ENCODE results near the gene CARS2.

CARS2 gene

DNA sequence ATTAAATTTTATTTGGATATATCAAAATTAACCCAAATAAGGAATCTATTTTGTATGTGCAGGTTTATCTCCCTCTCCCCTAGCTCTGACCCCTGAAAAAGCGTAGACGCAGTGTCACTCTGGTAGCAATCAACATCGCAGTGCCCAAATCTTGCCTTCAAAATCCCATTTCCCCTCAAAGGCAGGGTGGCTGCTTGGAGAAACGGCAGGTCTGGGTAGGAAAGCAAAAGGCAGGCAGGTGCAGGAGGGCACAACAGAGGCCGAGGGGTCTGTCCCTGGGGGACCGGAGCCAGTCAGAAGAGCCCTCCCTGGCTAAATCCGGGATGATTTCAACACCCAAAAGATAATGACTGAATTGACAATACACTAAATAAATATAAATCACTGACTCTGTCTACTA lies 48.7 kb downstream of the CARS2 start:
- Histone ChIP-seq H3K36me3 (ENCODE audit: insufficient read depth) (no peaks in the 10 kb centered on the region), H3K27me3 (ENCODE audit: insufficient read depth, low read depth) (no peaks in the 10 kb centered on the region), H3K9ac (no peak overlapping the region), H3K27ac (no peak overlapping the region), H3K4me3 (IDR thresholded peaks at IDR 0.05; ENCODE audit: insufficient read depth, low read depth, low read length) (no peak overlapping the region), H4K20me1 (ENCODE audit: insufficient read depth) (no peaks in the 10 kb centered on the region), H3K4me1 (ENCODE audit: low read depth, poor library complexity, severe bottlenecking) (no peaks in the 10 kb centered on the region), H3K4me2 (no peak overlapping the region), H3K79me2 (ENCODE audit: insufficient read depth, low read depth) (no peaks in the 10 kb centered on the region), H2AFZ (ENCODE audit: low read depth) (no peak overlapping the region)
- no peak for TF ChIP-seq CTCF (conservative IDR thresholded peaks at IDR 0.05; ENCODE audit: low read depth, low read length)

- no peak for TF ChIP-seq CTCF (conservative IDR thresholded peaks at IDR 0.05; ENCODE audit: low read depth, low read length)
Observed at GRCh38 chr13:110653851-110654250, 52.1 kb downstream of the CARS2 start.

DNA sequence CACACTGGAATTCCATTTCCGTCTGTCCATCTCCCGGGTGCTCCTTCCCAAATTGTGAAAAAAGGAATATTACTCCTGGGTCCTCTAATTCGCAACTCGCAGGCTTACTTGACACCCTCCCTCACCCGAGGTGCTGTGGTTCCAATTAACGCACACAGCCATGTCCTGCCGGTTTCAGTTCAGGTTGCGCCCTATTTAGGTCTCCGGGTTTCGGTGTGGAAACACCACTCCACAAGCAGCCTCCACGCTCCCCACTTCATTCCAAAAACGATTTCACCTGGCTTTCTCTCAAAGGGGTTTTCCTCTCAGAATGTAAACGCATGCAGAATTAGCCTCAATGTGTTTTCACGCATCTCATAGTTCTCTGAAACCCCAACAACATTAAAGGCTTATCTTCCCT lies 52.6 kb downstream of the CARS2 start:
- no peaks in the 10 kb centered on the region for H3K79me2 ChIP-seq (ENCODE audit: insufficient read depth, low read depth)
- no peak overlapping the region for H3K27ac ChIP-seq
- no peaks in the 10 kb centered on the region for H4K20me1 ChIP-seq (ENCODE audit: insufficient read depth)
- H3K9ac ChIP-seq = no peak overlapping the region
- H3K27me3 ChIP-seq (ENCODE audit: insufficient read depth, low read depth) = no peaks in the 10 kb centered on the region
- no peak overlapping the region for H3K4me3 ChIP-seq (IDR thresholded peaks at IDR 0.05; ENCODE audit: insufficient read depth, low read depth, low read length)
- H3K4me1 ChIP-seq (ENCODE audit: low read depth, poor library complexity, severe bottlenecking) = no peaks in the 10 kb centered on the region
- no peak overlapping the region for H3K4me2 ChIP-seq
- no peak overlapping the region for H2AFZ ChIP-seq (ENCODE audit: low read depth)
- no peaks in the 10 kb centered on the region for H3K36me3 ChIP-seq (ENCODE audit: insufficient read depth)
- no peak for TF ChIP-seq CTCF (conservative IDR thresholded peaks at IDR 0.05; ENCODE audit: low read depth, low read length)

More at GRCh38 chr13:110653851-110654250, 52.1 kb downstream of the CARS2 start:
- Histone ChIP-seq H3K27me3 (ENCODE audit: insufficient read depth, low read depth) (no peaks in the 10 kb centered on the region), H4K20me1 (ENCODE audit: insufficient read depth) (no peaks in the 10 kb centered on the region), H3K4me3 (IDR thresholded peaks at IDR 0.05; ENCODE audit: insufficient read depth, low read depth, low read length) (no peak overlapping the region), H3K9ac (no peak overlapping the region), H3K4me1 (ENCODE audit: low read depth, poor library complexity, severe bottlenecking) (no peaks in the 10 kb centered on the region), H3K79me2 (ENCODE audit: insufficient read depth, low read depth) (no peaks in the 10 kb centered on the region), H3K36me3 (ENCODE audit: insufficient read depth) (no peaks in the 10 kb centered on the region), H3K27ac (no peak overlapping the region), H3K4me2 (no peak overlapping the region), H2AFZ (ENCODE audit: low read depth) (no peak overlapping the region)

DNA sequence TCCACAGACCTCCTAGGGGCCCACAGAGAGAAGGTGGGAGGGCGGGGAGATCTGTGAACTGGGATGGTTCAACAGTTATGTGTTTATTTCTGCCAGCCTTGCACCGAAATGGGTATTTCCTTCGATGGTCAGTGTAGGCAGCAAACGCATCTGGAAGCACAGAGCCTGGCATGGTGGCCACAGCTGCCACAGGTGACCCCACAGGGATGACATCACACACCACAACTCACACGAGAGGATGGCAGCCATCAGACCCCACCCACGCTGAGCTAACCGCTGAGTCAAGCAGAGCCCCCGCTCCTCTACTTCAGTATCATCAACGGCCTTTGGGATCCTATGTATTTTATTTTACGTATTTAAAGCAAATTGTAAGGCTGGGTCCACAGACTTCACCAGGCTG lies 53.2 kb downstream of the CARS2 start:
- Histone ChIP-seq H4K20me1 (ENCODE audit: insufficient read depth) (no peaks in the 10 kb centered on the region), H2AFZ (ENCODE audit: low read depth) (no peak overlapping the region), H3K27ac (no peak overlapping the region), H3K9ac (no peak overlapping the region), H3K4me1 (ENCODE audit: low read depth, poor library complexity, severe bottlenecking) (peaks cover 3% of the 10 kb centered on the region), H3K4me3 (IDR thresholded peaks at IDR 0.05; ENCODE audit: insufficient read depth, low read depth, low read length) (no peak overlapping the region), H3K27me3 (ENCODE audit: insufficient read depth, low read depth) (no peaks in the 10 kb centered on the region), H3K36me3 (ENCODE audit: insufficient read depth) (no peaks in the 10 kb centered on the region), H3K4me2 (no peak overlapping the region), H3K79me2 (ENCODE audit: insufficient read depth, low read depth) (no peaks in the 10 kb centered on the region)
- TF ChIP-seq CTCF (conservative IDR thresholded peaks at IDR 0.05; ENCODE audit: low read depth, low read length) = no peak

All from KMS-11 (cell line).